ENCODE results near the gene DPM2.

DNA sequence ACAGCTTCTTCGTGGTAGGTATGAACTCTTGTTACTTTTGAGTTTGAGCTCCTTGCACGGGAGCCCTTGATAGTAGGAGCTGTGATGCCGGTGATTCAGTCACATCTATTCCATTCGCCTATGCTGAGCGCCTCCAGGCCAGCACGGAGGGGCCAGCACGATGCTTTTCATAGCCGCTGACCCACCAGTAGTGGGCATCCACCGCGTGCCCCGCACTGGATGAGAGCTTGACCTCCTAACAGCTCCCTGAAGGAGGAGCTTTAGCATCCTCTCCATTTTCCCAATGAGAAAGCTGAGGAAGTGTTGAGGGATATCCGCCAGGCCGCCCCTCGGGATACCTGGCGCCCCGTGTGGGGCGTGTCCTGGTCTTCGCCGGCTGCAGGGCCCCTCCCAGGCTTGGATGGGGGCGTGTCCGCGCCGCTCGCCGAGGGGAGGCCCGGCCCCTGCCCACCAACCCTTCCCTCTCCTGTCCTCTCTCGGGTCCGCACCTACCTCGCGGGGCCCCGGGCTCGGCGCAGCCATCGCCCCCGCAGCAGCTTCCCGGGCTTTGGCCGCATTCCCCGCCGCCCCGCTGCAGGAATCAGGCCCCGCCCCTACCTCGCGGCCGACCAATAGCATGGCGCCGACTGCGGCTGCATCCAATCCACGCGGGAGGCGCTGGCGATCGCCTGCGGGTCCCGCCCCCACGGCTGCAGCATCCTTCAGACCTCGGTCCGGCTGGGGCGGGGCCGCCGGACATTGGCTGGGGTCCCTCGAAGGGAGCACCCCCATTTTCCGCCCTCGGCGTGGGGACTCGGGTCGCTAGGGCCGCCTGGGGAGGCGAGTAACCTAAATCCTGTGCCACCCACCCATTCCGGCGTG lies 7.2 kb downstream of the DPM2 start, which contains the start of gene PIP5KL1:
- TF ChIP-seq, protein P1, sequence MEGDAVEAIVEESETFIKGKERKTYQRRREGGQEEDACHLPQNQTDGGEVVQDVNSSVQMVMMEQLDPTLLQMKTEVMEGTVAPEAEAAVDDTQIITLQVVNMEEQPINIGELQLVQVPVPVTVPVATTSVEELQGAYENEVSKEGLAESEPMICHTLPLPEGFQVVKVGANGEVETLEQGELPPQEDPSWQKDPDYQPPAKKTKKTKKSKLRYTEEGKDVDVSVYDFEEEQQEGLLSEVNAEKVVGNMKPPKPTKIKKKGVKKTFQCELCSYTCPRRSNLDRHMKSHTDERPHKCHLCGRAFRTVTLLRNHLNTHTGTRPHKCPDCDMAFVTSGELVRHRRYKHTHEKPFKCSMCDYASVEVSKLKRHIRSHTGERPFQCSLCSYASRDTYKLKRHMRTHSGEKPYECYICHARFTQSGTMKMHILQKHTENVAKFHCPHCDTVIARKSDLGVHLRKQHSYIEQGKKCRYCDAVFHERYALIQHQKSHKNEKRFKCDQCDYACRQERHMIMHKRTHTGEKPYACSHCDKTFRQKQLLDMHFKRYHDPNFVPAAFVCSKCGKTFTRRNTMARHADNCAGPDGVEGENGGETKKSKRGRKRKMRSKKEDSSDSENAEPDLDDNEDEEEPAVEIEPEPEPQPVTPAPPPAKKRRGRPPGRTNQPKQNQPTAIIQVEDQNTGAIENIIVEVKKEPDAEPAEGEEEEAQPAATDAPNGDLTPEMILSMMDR (IDR thresholded peaks at IDR 0.05): no peak
- peak in 1 of 2 donors; percentile 50 for TF ChIP-seq POLR2AphosphoS5 (IDR thresholded peaks at IDR 0.05; ENCODE audit: insufficient read depth in 1 of 2, low read depth in 1 of 2)
